GM23338 (cell line): Measurements from ENCODE around the gene TIMM44.

Source experiments
- CREB1 ChIP-seq: fragments of 250-450 bp; sonication (Bioruptor Pico); IDR thresholded peaks from 2 replicates; pipeline ENCODE4 v1.5.0; 2020; ENCODE audit warnings: low read depth, mild to moderate bottlenecking, moderate library complexity
- POLR2AphosphoS5 ChIP-seq: IDR thresholded peaks from 2 replicates; pipeline ENCODE4 v1.6.1; 2016; ENCODE audit warnings: antibody characterized with exemption, low read depth
- REST ChIP-seq: IDR thresholded peaks from one replicate; pipeline ENCODE4 v1.6.1; 2018; ENCODE audit warnings: antibody characterized with exemption; ENCODE audit not compliant: unreplicated experiment
- TF ChIP-seq, protein P1 (sequence below), 2 experiments: fragments of 200-600 bp in 1 of 2; sonication (generic) in 1 of 2; conservative IDR thresholded peaks; 2 replicates each; pipeline versions ENCODE4 v1.5.1 to v1.6.1; 2016 to 2017; ENCODE audit warnings: antibody characterized with exemption in 2 of 2, low read depth in 2 of 2, mild to moderate bottlenecking in 2 of 2, moderate library complexity in 1 of 2

DNA sequence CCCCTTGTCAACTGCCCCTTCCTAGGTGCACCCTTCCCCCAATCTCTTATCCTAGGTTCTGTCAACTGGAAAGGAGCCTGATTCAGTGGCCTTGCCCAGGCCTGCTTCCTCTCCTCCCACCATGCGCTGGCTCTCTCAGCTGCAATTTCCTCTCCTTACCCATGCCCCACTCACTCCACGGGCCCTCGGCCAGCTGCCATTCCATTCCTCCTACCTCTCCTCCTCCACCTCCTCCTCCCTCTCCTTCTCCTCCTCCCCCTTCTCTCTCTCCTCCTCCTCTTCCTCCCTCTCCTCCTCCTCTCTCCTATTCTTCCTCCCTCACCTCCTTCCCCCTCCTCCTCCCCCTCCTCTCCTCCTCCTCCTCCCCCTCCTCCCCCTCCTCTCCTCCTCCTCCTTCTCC lies 9.6 kb upstream of the TIMM44 start:
- TF ChIP-seq, protein P1, sequence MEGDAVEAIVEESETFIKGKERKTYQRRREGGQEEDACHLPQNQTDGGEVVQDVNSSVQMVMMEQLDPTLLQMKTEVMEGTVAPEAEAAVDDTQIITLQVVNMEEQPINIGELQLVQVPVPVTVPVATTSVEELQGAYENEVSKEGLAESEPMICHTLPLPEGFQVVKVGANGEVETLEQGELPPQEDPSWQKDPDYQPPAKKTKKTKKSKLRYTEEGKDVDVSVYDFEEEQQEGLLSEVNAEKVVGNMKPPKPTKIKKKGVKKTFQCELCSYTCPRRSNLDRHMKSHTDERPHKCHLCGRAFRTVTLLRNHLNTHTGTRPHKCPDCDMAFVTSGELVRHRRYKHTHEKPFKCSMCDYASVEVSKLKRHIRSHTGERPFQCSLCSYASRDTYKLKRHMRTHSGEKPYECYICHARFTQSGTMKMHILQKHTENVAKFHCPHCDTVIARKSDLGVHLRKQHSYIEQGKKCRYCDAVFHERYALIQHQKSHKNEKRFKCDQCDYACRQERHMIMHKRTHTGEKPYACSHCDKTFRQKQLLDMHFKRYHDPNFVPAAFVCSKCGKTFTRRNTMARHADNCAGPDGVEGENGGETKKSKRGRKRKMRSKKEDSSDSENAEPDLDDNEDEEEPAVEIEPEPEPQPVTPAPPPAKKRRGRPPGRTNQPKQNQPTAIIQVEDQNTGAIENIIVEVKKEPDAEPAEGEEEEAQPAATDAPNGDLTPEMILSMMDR (conservative IDR thresholded peaks at IDR 0.05; ENCODE audit: low read depth in 2 of 2) = no peak
- TF ChIP-seq POLR2AphosphoS5 (no peak), REST (no peak), CREB1 (CRISPR knock-in tag) (no peak)
